H1 (cell line): ENCODE results near the gene ZYX. TPM values are rescaled to one million over a fixed set of nuclear protein-coding genes. Genes with fewer than 3 reads are reported as not detected.

ENCODE experiments used
- FOSL1 ChIP-seq: IDR thresholded peaks from 2 replicates; pipeline ENCODE4 v1.6.1; 2011; ENCODE audit warnings: mild to moderate bottlenecking, low read depth, low read length, moderate library complexity; ENCODE audit not compliant: insufficient read depth
- NANOG ChIP-seq: IDR thresholded peaks from 2 replicates; pipeline ENCODE4 v1.6.1; 2011; ENCODE audit warnings: low read length, low read depth, mild to moderate bottlenecking, inconsistent platforms; ENCODE audit not compliant: insufficient read depth, poor library complexity, severe bottlenecking
- polyA plus RNA-seq, 7 experiments: library from polyadenylated mRNA; depleted of rRNA in 3 of 7; stranded (reverse) in 5 of 7; unstranded in 2 of 7; fragments of >200 nt in 5 of 7; fragments of 200-250 nt in 2 of 7; gene quantifications; 1 replicate in 5 of 7; 2 replicates in 1 of 7; 4 replicates in 1 of 7; pipeline versions ENCODE4 v1.2.1 to v1.2.3, GENCODE V29; 2011 to 2013; ENCODE audit warnings: missing spikeins in 2 of 7, mixed read lengths in 2 of 7
- total RNA-seq: library from RNA; stranded (reverse); fragmentation: NEBNext Ultra II Directional; extraction: Animal tissue kit (Norgen Biotek cat#: 25700); gene quantifications from 2 replicates; pipeline ENCODE4 v1.2.1, GENCODE V29; 2021

ZYX gene
- total and polyA plus RNA-seq, 2 of the 8 experiments (the other 6 are each of a cell fraction or from before 2014, with no cell fraction given): 40.6 to 159 TPM

DNA sequence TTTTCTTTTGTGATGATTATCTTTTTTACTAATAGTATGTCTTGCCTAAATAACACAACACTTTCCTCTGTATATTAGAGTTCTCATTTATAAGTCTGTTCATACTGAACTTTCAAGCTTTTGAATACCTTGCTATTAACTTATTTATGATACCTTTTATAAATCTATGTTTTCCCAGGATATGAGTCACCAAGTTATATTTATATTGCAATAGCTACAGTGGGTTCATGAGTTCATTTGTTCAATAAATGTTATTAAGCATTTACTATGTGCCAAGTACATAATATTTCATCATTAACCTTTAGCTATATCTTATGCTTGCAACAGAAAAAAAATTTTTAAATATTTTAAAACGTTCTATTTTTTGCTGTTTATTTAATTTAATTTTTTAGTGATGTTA is 46.9 kb upstream of the ZYX start (continued):
- TF ChIP-seq FOSL1: no peak
- TF ChIP-seq NANOG: no peak
